ENCODE data around the gene NDST1. TPM values are rescaled to one million over a fixed set of nuclear protein-coding genes. Genes with fewer than 3 reads are reported as not detected.
A peak's percentile ranks its signal among the peaks of the same experiment; 100 is the strongest.

NDST1 gene
- total RNA-seq, 2 experiments from 2014 or later = 2.9 to 3.3 TPM

DNA sequence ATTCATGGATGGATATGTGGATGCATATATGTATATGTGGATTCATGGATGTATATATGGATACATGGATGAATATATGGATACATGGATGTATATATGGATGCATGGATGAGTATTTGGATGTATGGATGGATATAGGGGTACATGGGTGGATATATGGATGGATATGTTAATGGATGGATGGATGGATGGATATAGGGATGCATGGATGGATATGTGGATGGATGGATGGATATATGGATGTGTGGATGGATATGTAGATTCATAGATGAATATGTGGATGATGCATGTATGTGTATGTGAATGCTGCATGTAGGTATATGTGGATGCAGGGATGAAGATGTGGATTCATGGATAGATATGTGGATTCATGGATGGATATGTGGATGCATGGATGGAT, 79.1 kb downstream of the NDST1 start:
- ATAC-seq (no peak), DNase-seq (no peak)
- Mint-ChIP-seq H3K4me3 (no peak overlapping the region), H3K27me3 (peaks cover 3% of the 10 kb centered on the region), H3K27ac (no peak overlapping the region), H3K4me1 (ENCODE audit: low read depth) (no peaks in the 10 kb centered on the region), H3K9me3 (no peaks in the 10 kb centered on the region), H3K36me3 (ENCODE audit: low read depth) (no peaks in the 10 kb centered on the region)
- intact Hi-C loops (cut with micrococcal nuclease) = no loop called here
- ChIA-PET CTCF (no interaction called here), POLR2A (no interaction called here)
- TF ChIP-seq, protein P1, sequence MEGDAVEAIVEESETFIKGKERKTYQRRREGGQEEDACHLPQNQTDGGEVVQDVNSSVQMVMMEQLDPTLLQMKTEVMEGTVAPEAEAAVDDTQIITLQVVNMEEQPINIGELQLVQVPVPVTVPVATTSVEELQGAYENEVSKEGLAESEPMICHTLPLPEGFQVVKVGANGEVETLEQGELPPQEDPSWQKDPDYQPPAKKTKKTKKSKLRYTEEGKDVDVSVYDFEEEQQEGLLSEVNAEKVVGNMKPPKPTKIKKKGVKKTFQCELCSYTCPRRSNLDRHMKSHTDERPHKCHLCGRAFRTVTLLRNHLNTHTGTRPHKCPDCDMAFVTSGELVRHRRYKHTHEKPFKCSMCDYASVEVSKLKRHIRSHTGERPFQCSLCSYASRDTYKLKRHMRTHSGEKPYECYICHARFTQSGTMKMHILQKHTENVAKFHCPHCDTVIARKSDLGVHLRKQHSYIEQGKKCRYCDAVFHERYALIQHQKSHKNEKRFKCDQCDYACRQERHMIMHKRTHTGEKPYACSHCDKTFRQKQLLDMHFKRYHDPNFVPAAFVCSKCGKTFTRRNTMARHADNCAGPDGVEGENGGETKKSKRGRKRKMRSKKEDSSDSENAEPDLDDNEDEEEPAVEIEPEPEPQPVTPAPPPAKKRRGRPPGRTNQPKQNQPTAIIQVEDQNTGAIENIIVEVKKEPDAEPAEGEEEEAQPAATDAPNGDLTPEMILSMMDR (IDR thresholded peaks at IDR 0.05) = no peak

DNA sequence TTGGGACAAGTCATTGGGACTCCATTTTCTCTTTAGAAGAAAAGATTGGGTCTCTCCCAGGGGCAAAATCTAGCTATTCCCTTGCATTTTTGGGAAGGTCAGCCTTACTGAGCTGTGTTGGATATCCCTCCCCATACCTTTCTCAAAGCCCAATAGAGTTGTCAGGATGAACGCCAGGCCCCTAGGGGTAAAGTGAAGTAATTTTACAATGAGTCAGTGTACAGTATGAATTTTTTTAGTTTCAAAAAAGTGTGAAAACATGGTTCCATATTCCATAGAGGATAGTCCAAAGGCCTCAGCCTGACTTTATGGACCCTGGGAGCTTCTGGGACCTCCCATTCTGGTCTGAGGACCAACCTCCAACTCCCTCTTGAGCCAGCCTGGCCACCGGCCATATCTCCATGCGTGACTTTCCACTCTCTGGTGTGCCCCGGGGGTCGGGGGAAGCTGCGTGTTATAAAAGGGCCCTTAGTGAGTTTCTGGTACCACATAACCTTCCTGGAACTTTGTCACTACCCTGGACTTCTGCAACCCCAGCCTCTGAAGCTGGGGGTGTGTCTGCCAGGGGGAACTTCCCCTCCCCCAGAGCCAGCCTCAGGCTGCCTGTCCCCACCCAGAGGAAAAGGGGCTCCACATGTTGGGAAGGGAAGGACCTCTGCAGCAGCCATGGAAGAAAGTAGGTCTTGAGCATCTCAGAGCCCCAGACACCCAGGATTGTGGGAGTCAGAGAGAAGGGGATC, 80.1 kb downstream of the NDST1 start:
- CTCF ChIA-PET = interaction anchor here (0.7 kb wide), 1 partner anchor 258 kb away, joined by 3 read pairs; the partner anchor contains the start of gene IRGM
- no peaks in the 10 kb centered on the region for H3K9me3 Mint-ChIP-seq
- POLR2A ChIA-PET = no interaction called here

DNA sequence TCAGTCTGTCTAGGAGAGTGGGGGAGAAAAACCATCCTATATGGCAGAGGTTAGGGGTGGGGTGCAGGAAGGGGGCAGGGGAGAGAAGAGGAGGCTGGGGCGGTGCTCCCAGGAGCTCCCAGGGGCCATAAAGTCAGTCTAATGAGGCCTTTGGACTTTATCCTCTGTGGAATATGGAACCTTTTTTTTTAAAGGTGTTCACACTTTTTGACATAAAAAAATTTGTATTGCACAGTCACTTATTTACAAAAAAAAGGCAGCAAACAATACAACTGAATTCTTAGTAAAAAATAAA, 80.6 kb downstream of the NDST1 start:
- intact Hi-C loops (cut with micrococcal nuclease) = no loop called here
- no peaks in the 10 kb centered on the region for H3K36me3 Mint-ChIP-seq (ENCODE audit: low read depth)
- H3K4me3 Mint-ChIP-seq = no peak overlapping the region
- CTCF ChIA-PET = no interaction called here
- ATAC-seq (no peak), DNase-seq (no peak)
- H3K4me1 Mint-ChIP-seq (ENCODE audit: low read depth) = no peaks in the 10 kb centered on the region
- peaks cover 2% of the 10 kb centered on the region for H3K27me3 Mint-ChIP-seq
- no peaks in the 10 kb centered on the region for H3K9me3 Mint-ChIP-seq
- no peak overlapping the region for H3K27ac Mint-ChIP-seq
- POLR2A ChIA-PET = no interaction called here
- TF ChIP-seq, protein P1 (IDR thresholded peaks at IDR 0.05) = no peak

More for the DNA sequence above, 80.1 kb downstream of the NDST1 start:
- ATAC-seq = no peak
- Mint-ChIP-seq H3K4me1 (ENCODE audit: low read depth) (no peaks in the 10 kb centered on the region), H3K4me3 (no peak overlapping the region), H3K36me3 (ENCODE audit: low read depth) (no peaks in the 10 kb centered on the region), H3K27me3 (peaks cover 3% of the 10 kb centered on the region), H3K27ac (no peak overlapping the region)
- TF ChIP-seq, protein P1 (IDR thresholded peaks at IDR 0.05) = no peak
- DNase-seq = no peak
- intact Hi-C loops (cut with micrococcal nuclease) = no loop called here

DNA sequence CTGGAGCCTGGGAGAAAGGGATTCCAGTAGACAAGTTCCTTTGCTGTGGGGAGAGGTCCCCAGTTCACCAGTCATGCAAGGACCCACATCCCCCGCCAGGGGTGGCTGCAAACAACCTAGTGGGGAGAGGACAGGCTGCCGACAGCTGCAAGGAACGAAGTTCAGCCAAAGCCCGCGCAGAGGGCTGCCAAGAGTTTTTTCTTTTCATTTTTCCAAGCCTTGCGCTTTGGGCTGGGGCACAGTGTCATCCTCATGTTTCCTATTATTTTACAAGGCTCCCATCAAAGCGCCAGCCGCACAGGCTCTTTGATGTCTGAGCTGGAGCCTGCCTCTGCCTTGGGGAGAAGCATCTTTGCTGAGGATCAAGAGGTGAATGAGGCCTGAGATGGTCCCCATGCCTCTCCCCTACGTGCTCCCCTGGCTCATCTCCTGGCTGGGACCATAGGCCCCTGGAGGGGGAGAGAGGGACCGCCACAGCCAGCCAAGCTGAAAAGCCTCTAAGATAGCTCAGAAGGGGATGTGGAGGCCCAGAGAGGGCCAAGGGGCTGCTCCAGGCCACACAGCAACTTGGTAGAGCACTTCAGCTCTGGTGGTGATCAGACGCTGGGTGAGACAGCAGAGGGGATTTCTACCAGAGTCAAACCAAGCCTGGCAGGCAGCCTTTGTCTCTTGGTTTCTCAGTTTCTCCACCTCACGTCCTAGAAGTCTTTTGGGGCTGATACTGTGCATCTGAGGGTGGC, 82.1 kb downstream of the NDST1 start:
- ATAC-seq (peak; percentile 24), DNase-seq (no peak)
- ChIA-PET CTCF (interaction anchor here (1.1 kb wide), 1 partner anchor 29 kb away, joined by 3 read pairs; no protein-coding TSS in a partner anchor), POLR2A (no interaction called here)
- Mint-ChIP-seq H3K36me3 (ENCODE audit: low read depth) (no peaks in the 10 kb centered on the region), H3K4me3 (no peak overlapping the region), H3K27ac (no peak overlapping the region), H3K9me3 (no peaks in the 10 kb centered on the region), H3K4me1 (ENCODE audit: low read depth) (no peaks in the 10 kb centered on the region), H3K27me3 (no peaks in the 10 kb centered on the region)
- intact Hi-C loops (cut with micrococcal nuclease) = no loop called here
- TF ChIP-seq, protein P1 (IDR thresholded peaks at IDR 0.05) = no peak

Data from activated CD8-positive, alpha-beta T cell treated with anti-CD3 and anti-CD28 coated beads for 36 hours (primary cell).